Astrocyte (in vitro differentiated cells and primary cell): ENCODE results near the gene JUP.

Experiments
- CTCF ChIP-seq: IDR thresholded peaks from 2 replicates; pipeline ENCODE4 v1.5.1; 2011; ENCODE audit warnings: low read depth, mild to moderate bottlenecking, inconsistent platforms, low read length, moderate library complexity; ENCODE audit not compliant: insufficient read depth
- EZH2 ChIP-seq: IDR thresholded peaks from 2 replicates; pipeline ENCODE4 v1.6.1; 2012; ENCODE audit warnings: mild to moderate bottlenecking, low read length, inconsistent platforms; ENCODE audit not compliant: insufficient read depth

GRCh38 chr17:41748275-41748674 is 38.2 kb downstream of the JUP start:
- TF ChIP-seq CTCF = no peak
- no peak for TF ChIP-seq EZH2
